Panc1 (cell line): ENCODE results near the gene SYCP3.
A peak's percentile ranks its signal among the peaks of the same experiment; 100 is the strongest.

Experiments used
- CTCF ChIP-seq: fragments of 450-650 bp; IDR thresholded peaks from 2 replicates; pipeline ENCODE4 v1.5.1; 2017; ENCODE audit warnings: mild to moderate bottlenecking
- POLR2AphosphoS5 ChIP-seq: IDR thresholded peaks from 2 replicates; pipeline ENCODE4 v1.6.1; 2012; ENCODE audit warnings: mild to moderate bottlenecking, low read depth, low read length, moderate library complexity
- SIN3A ChIP-seq: IDR thresholded peaks from 2 replicates; pipeline ENCODE4 v1.6.1; 2012; ENCODE audit warnings: low read depth, mild to moderate bottlenecking, low read length, moderate library complexity, borderline replicate concordance; ENCODE audit not compliant: insufficient read depth

- peak; percentile 55; the same call in 1 of the 2 replicates for TF ChIP-seq CTCF
- TF ChIP-seq SIN3A, result no peak
- no peak for TF ChIP-seq POLR2AphosphoS5
These were observed 40.4 kb downstream of the SYCP3 start for GRCh38 chr12:101698800-101699347.
